ENCODE data around the gene METTL2B. TPM values are rescaled to one million over a fixed set of nuclear protein-coding genes. Genes with fewer than 3 reads are reported as not detected.
"Not testable (repeated sequence)": the region's sequence is repeated elsewhere in the genome, so short reads cannot be mapped to it uniquely, and the experiment has no call there.

METTL2B gene
- total RNA-seq, 1 experiment from 2014 or later, result 49.7 TPM

DNA sequence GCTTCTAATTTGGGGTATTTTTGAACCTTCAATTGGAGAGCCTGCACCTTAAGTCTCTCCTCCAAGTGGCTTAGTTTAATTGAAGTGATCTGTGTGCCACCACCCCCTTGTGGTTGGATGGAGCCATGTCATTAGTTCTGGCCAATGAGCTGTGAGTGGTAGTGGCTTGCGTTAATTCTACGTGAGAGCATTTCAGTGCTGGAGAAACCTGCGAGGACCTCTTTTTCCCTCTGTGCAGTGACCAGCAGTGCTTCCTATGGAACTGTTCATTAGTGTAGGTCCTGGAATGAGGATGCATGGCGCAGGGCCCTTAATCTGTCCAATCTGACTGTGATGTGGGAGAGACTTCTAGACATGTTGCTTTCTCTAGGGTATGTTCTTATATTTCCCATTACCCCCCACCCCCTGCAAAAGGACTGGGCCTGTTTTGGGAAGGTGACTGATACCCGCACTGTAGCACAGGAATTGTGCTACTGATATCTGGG is 17.1 kb upstream of the METTL2B start:
- TF ChIP-seq, protein P1, sequence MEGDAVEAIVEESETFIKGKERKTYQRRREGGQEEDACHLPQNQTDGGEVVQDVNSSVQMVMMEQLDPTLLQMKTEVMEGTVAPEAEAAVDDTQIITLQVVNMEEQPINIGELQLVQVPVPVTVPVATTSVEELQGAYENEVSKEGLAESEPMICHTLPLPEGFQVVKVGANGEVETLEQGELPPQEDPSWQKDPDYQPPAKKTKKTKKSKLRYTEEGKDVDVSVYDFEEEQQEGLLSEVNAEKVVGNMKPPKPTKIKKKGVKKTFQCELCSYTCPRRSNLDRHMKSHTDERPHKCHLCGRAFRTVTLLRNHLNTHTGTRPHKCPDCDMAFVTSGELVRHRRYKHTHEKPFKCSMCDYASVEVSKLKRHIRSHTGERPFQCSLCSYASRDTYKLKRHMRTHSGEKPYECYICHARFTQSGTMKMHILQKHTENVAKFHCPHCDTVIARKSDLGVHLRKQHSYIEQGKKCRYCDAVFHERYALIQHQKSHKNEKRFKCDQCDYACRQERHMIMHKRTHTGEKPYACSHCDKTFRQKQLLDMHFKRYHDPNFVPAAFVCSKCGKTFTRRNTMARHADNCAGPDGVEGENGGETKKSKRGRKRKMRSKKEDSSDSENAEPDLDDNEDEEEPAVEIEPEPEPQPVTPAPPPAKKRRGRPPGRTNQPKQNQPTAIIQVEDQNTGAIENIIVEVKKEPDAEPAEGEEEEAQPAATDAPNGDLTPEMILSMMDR (IDR thresholded peaks at IDR 0.05; ENCODE audit: unreplicated experiment), result peak; percentile 62
- peaks cover 8% of the 10 kb centered on the region for H3K4me1 Mint-ChIP-seq (ENCODE audit: insufficient read depth, unreplicated experiment)
- no peak overlapping the region for H3K4me3 Mint-ChIP-seq (ENCODE audit: unreplicated experiment)
- BruUV-seq (replicated peaks), result no TSS peak
- no peaks in the 10 kb centered on the region for H3K27me3 Mint-ChIP-seq (ENCODE audit: insufficient read depth, unreplicated experiment)
- CTCF ChIA-PET, result interaction anchor here (0.5 to 4.4 kb wide), 20 partner anchors 9 to 546 kb away, joined by 3 to 269 read pairs (median 6); partner anchors contain the start of gene METTL2B
- no peaks in the 10 kb centered on the region for H3K9me3 Mint-ChIP-seq (ENCODE audit: unreplicated experiment)
- peaks cover 10% of the 10 kb centered on the region for H3K36me3 Mint-ChIP-seq (ENCODE audit: insufficient read depth, unreplicated experiment)
- POLR2A ChIA-PET, result interaction anchor here (0.6 to 0.9 kb wide), 3 partner anchors 12 to 49 kb away, joined by 3 to 5 read pairs (median 4); no protein-coding TSS in a partner anchor
- DNase-seq (ENCODE audit: unreplicated experiment), result peak; percentile 70
- intact Hi-C loops (cut with micrococcal nuclease), result loop anchor here (1.0 kb wide), 2 partner anchors 32 to 61 kb away; no protein-coding TSS in a partner anchor
- H3K27ac Mint-ChIP-seq (ENCODE audit: low read depth, unreplicated experiment), result peak overlapping the region; percentile 29

DNA sequence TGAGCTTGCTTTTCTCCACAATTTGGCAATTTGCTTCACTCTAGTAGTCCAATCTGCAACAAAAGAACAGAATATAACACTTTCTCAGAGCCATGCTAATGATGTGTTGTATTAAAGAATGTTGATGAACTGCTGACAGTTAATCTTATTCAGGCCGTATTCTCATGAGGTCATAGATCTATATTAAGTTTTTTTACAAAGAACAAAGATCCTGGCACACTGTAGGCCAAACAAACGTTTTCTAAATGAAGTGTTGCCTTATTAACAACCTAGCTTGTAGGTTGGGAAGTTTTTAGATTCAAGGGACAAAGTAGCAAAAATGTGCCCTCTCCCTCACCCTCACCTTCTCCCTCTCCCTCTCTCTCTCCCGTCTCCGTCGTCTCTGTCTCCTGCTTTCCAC is 14.1 kb upstream of the METTL2B start:
- TF ChIP-seq, protein P1 (IDR thresholded peaks at IDR 0.05; ENCODE audit: unreplicated experiment), result no peak
- no peaks in the 10 kb centered on the region for H3K27me3 Mint-ChIP-seq (ENCODE audit: insufficient read depth, unreplicated experiment)
- CTCF ChIA-PET, result interaction anchor here (1.2 to 4.4 kb wide), 2 partner anchors 8 to 33 kb away, joined by 3 to 269 read pairs; no protein-coding TSS in a partner anchor
- intact Hi-C loops (cut with micrococcal nuclease), result no loop called here
- no TSS peak for BruUV-seq (replicated peaks)
- no peaks in the 10 kb centered on the region for H3K9me3 Mint-ChIP-seq (ENCODE audit: unreplicated experiment)
- H3K4me3 Mint-ChIP-seq (ENCODE audit: unreplicated experiment), result no peak overlapping the region
- POLR2A ChIA-PET, result interaction anchor here (0.6 kb wide), 1 partner anchor 96 kb away, joined by 3 read pairs; no protein-coding TSS in a partner anchor
- H3K27ac Mint-ChIP-seq (ENCODE audit: low read depth, unreplicated experiment), result no peak overlapping the region
- no peaks in the 10 kb centered on the region for H3K4me1 Mint-ChIP-seq (ENCODE audit: insufficient read depth, unreplicated experiment)
- H3K36me3 Mint-ChIP-seq (ENCODE audit: insufficient read depth, unreplicated experiment), result peaks cover 6% of the 10 kb centered on the region
- no peak for DNase-seq (ENCODE audit: unreplicated experiment)

DNA sequence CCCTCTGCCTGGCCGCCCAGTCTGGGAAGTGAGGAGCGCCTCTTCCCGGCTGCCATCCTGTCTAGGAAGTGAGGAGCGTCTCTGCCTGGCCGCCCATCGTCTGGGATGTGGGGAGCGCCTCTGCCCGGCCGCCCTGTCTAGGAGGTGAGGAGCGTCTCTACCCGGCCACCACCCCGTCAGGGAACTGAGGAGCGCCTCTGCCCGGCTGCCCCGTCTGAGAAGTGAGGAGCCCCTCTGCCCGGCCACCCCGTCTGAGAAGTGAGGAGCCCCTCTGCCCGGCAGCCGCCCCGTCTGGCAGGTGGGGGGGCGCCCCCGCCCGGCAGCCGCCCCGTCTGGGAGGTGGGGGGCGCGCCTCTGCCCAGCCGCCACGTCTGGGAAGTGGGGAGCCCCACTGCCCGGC is 13.2 kb upstream of the METTL2B start:
- H3K4me3 Mint-ChIP-seq (ENCODE audit: unreplicated experiment); H3K27ac Mint-ChIP-seq (ENCODE audit: low read depth, unreplicated experiment); DNase-seq (ENCODE audit: unreplicated experiment); intact Hi-C loops (cut with micrococcal nuclease); H3K36me3 Mint-ChIP-seq (ENCODE audit: insufficient read depth, unreplicated experiment); H3K27me3 Mint-ChIP-seq (ENCODE audit: insufficient read depth, unreplicated experiment); BruUV-seq (replicated peaks); POLR2A ChIA-PET; H3K9me3 Mint-ChIP-seq (ENCODE audit: unreplicated experiment); H3K4me1 Mint-ChIP-seq (ENCODE audit: insufficient read depth, unreplicated experiment): not testable (repeated sequence)
- CTCF ChIA-PET, result interaction anchor here (4.4 kb wide), 1 partner anchor 34 kb away, joined by 269 read pairs; no protein-coding TSS in a partner anchor

DNA sequence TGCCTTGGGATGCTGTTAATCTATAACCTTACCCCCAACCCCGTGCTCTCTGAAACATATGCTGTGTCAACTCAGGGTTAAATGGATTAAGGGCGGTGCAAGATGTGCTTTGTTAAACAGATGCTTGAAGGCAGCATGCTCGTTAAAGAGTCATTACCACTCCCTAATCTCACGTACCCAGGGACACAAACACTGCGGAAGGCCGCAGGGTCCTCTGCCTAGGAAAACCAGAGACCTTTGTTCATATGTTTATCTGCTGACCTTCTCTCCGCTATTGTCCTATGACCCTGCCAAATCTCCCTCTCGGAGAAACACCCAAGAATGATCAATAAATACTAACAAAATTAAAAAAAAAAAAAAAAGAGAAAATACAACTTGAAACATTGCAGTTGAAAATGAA is 12.6 kb upstream of the METTL2B start:
- POLR2A ChIA-PET; H3K4me3 Mint-ChIP-seq (ENCODE audit: unreplicated experiment); H3K9me3 Mint-ChIP-seq (ENCODE audit: unreplicated experiment); H3K27me3 Mint-ChIP-seq (ENCODE audit: insufficient read depth, unreplicated experiment); CTCF ChIA-PET; H3K36me3 Mint-ChIP-seq (ENCODE audit: insufficient read depth, unreplicated experiment); BruUV-seq (replicated peaks); H3K4me1 Mint-ChIP-seq (ENCODE audit: insufficient read depth, unreplicated experiment); intact Hi-C loops (cut with micrococcal nuclease); H3K27ac Mint-ChIP-seq (ENCODE audit: low read depth, unreplicated experiment); DNase-seq (ENCODE audit: unreplicated experiment): not testable (repeated sequence)

DNA sequence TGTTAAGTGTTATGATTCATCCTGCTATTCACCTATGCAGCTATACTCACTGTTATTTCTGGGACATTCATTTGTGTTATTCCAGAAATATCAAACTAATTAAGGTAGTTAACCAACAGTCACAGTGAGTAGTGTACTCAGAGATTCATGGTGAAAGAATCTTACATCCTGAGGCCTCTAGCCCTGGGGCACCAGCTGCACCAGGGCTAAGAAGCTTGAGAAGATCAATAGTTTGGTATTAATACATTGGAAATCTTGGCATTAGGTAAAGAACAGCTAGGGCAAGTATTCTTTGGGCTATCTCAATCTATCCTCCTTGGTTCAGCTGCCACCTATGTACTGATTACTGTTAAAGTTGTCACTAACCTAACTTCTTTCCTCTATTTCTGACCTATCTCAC is 9.7 kb upstream of the METTL2B start:
- H3K4me3 Mint-ChIP-seq (ENCODE audit: unreplicated experiment); DNase-seq (ENCODE audit: unreplicated experiment); H3K4me1 Mint-ChIP-seq (ENCODE audit: insufficient read depth, unreplicated experiment); H3K27ac Mint-ChIP-seq (ENCODE audit: low read depth, unreplicated experiment); BruUV-seq (replicated peaks); H3K9me3 Mint-ChIP-seq (ENCODE audit: unreplicated experiment); H3K36me3 Mint-ChIP-seq (ENCODE audit: insufficient read depth, unreplicated experiment); H3K27me3 Mint-ChIP-seq (ENCODE audit: insufficient read depth, unreplicated experiment); POLR2A ChIA-PET; intact Hi-C loops (cut with micrococcal nuclease): not testable (repeated sequence)
- CTCF ChIA-PET, result interaction anchor here (1.1 kb wide), 1 partner anchor 40 kb away, joined by 4 read pairs; no protein-coding TSS in a partner anchor

DNA sequence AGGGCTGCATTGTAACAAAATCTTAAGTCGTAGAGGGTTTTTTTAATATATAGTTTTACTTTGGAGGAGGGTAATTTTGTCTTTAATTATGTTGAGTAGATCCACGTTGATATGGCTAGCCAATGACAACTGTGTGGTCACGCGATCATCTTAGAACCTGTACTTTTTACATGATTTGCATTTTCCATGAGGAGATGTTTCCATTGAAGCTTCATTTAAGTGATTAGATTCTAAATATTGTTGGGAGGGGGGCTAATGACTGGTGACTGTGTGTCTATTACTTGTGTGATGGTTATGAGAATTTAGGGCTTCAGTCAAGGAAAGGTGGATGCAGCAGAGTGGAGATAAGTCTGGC is 765 bp downstream of the METTL2B start:
- H3K27me3 Mint-ChIP-seq (ENCODE audit: insufficient read depth, unreplicated experiment); DNase-seq (ENCODE audit: unreplicated experiment); H3K9me3 Mint-ChIP-seq (ENCODE audit: unreplicated experiment); BruUV-seq (replicated peaks): not testable (repeated sequence)
- Mint-ChIP-seq H3K4me3 (ENCODE audit: unreplicated experiment) (peak overlapping the region; percentile 96), H3K4me1 (ENCODE audit: insufficient read depth, unreplicated experiment) (peaks cover 12% of the 10 kb centered on the region), H3K36me3 (ENCODE audit: insufficient read depth, unreplicated experiment) (peaks cover 42% of the 10 kb centered on the region), H3K27ac (ENCODE audit: low read depth, unreplicated experiment) (peak overlapping the region; percentile 98)
- intact Hi-C loops (cut with micrococcal nuclease), result loop anchor here (5.0 kb wide), 2 partner anchors 55 to 405 kb away; no protein-coding TSS in a partner anchor
- POLR2A ChIA-PET, result interaction anchor here (1.4 to 1.8 kb wide), 2 partner anchors 23 to 56 kb away, joined by 3 read pairs; no protein-coding TSS in a partner anchor
- CTCF ChIA-PET, result interaction anchor here (0.7 kb wide), 2 partner anchors 50 to 1083 kb away, joined by 3 read pairs; no protein-coding TSS in a partner anchor

DNA sequence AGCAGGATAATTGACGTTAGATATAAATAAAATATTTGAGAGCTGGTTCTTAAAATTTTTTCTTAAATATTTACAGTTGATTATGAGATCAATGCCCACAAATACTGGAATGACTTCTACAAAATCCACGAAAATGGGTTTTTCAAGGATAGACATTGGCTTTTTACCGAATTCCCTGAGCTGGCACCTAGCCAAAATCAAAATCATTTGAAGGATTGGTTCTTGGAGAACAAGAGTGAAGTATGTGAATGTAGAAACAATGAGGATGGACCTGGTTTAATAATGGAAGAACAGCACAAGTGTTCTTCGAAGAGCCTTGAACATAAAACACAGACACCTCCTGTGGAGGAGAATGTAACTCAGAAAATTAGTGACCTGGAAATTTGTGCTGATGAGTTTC is 2.5 kb downstream of the METTL2B start:
- DNase-seq (ENCODE audit: unreplicated experiment); POLR2A ChIA-PET; H3K27me3 Mint-ChIP-seq (ENCODE audit: insufficient read depth, unreplicated experiment); H3K4me3 Mint-ChIP-seq (ENCODE audit: unreplicated experiment); BruUV-seq (replicated peaks); H3K27ac Mint-ChIP-seq (ENCODE audit: low read depth, unreplicated experiment); H3K9me3 Mint-ChIP-seq (ENCODE audit: unreplicated experiment): not testable (repeated sequence)
- H3K4me1 Mint-ChIP-seq (ENCODE audit: insufficient read depth, unreplicated experiment), result peaks cover 12% of the 10 kb centered on the region
- CTCF ChIA-PET, result interaction anchor here (0.6 kb wide), 1 partner anchor 68 kb away, joined by 5 read pairs; no protein-coding TSS in a partner anchor
- peaks cover 52% of the 10 kb centered on the region for H3K36me3 Mint-ChIP-seq (ENCODE audit: insufficient read depth, unreplicated experiment)
- intact Hi-C loops (cut with micrococcal nuclease), result loop anchor here (5.0 kb wide), 2 partner anchors 53 to 403 kb away; no protein-coding TSS in a partner anchor

DNA sequence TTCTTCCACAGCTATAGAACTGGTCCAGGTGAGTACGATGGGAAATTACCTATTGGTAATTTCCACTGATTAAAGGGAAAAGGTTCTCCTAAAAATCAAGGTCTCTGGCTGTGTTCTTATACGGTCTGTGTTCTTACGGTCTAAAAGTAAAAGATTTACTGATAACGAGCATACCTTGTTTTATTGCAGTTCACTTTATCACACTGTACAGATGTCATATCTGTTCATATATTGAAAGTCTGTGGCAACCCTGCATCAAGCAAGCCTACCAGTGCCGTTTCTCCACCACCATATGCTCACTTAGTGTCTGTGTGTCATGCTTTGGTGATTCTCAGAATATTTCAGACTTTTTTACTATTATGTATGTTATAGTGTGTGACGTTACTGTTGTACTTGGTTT is 11.6 kb downstream of the METTL2B start:
- H3K27me3 Mint-ChIP-seq (ENCODE audit: insufficient read depth, unreplicated experiment); DNase-seq (ENCODE audit: unreplicated experiment); intact Hi-C loops (cut with micrococcal nuclease); BruUV-seq (replicated peaks); H3K9me3 Mint-ChIP-seq (ENCODE audit: unreplicated experiment); POLR2A ChIA-PET; CTCF ChIA-PET; H3K4me3 Mint-ChIP-seq (ENCODE audit: unreplicated experiment); H3K4me1 Mint-ChIP-seq (ENCODE audit: insufficient read depth, unreplicated experiment); H3K27ac Mint-ChIP-seq (ENCODE audit: low read depth, unreplicated experiment): not testable (repeated sequence)
- H3K36me3 Mint-ChIP-seq (ENCODE audit: insufficient read depth, unreplicated experiment), result peaks cover 63% of the 10 kb centered on the region

Measured in MCF 10A (cell line).